ENCODE results near the gene RPTOR.

GRCh38 chr17:80588702-80589383 lies 44.2 kb downstream of the RPTOR start:
- TF ChIP-seq, protein P1, sequence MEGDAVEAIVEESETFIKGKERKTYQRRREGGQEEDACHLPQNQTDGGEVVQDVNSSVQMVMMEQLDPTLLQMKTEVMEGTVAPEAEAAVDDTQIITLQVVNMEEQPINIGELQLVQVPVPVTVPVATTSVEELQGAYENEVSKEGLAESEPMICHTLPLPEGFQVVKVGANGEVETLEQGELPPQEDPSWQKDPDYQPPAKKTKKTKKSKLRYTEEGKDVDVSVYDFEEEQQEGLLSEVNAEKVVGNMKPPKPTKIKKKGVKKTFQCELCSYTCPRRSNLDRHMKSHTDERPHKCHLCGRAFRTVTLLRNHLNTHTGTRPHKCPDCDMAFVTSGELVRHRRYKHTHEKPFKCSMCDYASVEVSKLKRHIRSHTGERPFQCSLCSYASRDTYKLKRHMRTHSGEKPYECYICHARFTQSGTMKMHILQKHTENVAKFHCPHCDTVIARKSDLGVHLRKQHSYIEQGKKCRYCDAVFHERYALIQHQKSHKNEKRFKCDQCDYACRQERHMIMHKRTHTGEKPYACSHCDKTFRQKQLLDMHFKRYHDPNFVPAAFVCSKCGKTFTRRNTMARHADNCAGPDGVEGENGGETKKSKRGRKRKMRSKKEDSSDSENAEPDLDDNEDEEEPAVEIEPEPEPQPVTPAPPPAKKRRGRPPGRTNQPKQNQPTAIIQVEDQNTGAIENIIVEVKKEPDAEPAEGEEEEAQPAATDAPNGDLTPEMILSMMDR (IDR thresholded peaks at IDR 0.05; ENCODE audit: extremely low read depth in 1 of 2, insufficient read depth in 1 of 2, low read depth in 1 of 2, low read length in 2 of 2), result no peak
- TF ChIP-seq FOS (IDR thresholded peaks at IDR 0.05; ENCODE audit: borderline replicate concordance, insufficient read depth, low read length), result no peak
- TF ChIP-seq, protein P2, sequence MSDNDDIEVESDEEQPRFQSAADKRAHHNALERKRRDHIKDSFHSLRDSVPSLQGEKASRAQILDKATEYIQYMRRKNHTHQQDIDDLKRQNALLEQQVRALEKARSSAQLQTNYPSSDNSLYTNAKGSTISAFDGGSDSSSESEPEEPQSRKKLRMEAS (IDR thresholded peaks at IDR 0.05; ENCODE audit: insufficient read depth, insufficient read length), result no peak
- no peak for TF ChIP-seq POLR2AphosphoS5 (IDR thresholded peaks at IDR 0.05; ENCODE audit: insufficient read depth, low read depth, low read length)
- no peak for TF ChIP-seq POLR2A (IDR thresholded peaks at IDR 0.05; ENCODE audit: low read depth, low read length)
- TF ChIP-seq EZH2 (IDR thresholded peaks at IDR 0.05; ENCODE audit: borderline replicate concordance, low read depth, low read length, severe bottlenecking), result no peak
- no peak for TF ChIP-seq GATA2 (IDR thresholded peaks at IDR 0.05; ENCODE audit: insufficient read depth, insufficient read length, low read depth, low read length)

Data from endothelial cell of umbilical vein (primary cell).